ENCODE results near the gene HEATR5B.
"Not testable (repeated sequence)": the region's sequence is repeated elsewhere in the genome, so short reads cannot be mapped to it uniquely, and the experiment has no call there.

Gene HEATR5B

DNA sequence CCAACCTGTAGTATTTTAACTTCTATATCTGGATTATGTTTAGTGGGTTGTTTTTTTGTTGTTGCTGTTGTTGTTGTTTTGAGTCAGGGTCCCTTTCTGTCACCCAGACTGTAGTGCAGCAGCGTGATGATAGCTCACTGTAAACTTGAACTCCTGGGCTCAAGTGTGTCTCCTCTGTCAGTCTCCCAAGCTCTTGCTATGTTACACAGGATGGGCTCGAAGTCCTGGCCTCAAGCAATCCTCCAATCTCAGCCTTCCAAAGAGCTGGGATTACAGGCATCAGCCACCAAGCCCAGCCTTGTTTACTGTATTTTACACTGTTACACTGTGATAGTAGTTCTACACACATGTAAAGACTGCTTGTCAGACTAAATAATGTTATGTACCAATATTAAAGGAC, 108.1 kb downstream of the HEATR5B start:
- no peak for DNase-seq

DNA sequence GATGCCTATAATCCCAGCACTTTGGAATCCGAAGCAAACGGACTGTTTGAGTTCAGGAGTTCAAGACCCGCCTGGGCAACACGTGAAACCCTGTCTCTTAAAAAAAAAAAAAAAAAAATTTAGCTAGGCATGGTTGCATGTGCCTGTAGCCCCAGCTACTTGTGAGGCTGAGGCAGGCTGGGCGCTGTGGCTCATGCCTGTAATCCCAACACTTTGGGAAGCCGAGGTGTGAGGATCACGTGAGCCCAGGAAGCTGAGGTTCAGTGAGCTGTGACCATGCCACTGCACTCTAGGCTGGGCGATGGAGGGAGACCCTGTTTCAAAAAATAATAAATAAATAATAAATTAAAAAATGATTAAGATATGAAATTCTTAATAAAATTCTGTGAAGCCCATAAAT, 108.9 kb downstream of the HEATR5B start:
- DNase-seq, result no peak

DNA sequence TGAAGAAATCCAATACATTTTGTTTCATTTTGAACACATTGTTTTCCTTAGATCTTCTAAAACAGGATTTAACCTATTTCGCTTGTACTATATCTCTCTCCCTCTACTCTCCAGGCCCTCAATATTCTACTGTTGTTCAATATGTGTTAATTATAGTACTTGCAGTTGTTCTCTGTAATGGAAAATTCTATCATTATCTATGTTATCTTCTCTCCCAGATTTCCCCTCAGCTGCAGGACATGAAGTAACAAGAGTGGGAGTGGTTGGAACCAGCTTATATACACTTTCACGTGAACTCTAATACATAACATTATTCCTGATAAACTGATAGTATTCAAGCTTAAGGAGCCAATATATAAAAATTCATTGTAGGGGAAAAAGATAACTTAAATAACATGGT, 110.9 kb downstream of the HEATR5B start:
- no peak for DNase-seq

DNA sequence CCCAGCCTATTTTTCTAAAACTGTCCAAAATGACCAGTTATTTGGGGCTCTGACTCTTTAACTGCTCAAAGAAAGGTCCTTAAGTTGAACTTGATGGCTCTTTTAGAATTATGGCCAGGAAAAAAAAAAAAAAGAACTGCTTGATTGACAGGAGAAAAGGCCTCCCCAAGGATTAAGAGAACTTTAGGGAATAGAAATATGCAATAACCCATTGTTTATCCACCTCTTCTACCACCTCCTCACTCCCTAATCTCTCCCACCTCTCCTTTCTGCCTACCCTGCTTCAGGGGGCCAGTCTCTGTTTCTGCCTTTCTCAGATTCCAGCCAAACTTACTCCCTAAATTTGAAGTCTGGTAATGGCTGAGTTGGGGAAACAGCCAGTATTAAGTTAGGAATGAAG, 112.2 kb downstream of the HEATR5B start:
- DNase-seq, result no peak

DNA sequence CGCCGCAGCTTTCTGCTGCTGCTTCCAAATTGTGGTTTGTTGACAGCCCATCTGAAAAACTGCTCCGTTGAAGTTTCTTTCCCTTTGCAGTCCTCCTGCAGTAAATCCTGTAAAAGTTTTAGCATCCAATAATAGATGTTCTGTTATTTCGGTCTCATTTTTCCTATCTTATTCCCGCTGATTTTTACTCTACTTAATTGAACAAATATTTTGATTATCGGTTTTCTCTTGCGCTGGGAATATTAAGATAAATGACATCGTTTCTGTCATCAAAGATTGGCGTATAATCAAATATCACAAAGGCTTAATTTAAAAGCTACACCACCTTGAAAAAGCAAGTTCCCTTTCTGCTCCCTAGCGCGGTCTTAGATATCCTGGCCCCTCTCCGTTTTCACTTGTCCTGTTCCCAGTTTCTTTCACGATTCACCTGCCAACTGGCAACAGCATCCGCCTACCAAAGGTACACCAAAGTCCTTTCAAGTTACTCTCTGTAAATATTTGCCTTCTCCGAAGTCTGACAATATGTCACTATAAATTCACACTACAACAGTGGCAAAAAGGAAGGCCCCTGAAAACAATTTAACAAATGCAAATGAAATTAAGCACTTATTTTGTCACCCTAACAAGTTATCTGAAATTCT, 116.8 kb downstream of the HEATR5B start:
- no peak for DNase-seq

DNA sequence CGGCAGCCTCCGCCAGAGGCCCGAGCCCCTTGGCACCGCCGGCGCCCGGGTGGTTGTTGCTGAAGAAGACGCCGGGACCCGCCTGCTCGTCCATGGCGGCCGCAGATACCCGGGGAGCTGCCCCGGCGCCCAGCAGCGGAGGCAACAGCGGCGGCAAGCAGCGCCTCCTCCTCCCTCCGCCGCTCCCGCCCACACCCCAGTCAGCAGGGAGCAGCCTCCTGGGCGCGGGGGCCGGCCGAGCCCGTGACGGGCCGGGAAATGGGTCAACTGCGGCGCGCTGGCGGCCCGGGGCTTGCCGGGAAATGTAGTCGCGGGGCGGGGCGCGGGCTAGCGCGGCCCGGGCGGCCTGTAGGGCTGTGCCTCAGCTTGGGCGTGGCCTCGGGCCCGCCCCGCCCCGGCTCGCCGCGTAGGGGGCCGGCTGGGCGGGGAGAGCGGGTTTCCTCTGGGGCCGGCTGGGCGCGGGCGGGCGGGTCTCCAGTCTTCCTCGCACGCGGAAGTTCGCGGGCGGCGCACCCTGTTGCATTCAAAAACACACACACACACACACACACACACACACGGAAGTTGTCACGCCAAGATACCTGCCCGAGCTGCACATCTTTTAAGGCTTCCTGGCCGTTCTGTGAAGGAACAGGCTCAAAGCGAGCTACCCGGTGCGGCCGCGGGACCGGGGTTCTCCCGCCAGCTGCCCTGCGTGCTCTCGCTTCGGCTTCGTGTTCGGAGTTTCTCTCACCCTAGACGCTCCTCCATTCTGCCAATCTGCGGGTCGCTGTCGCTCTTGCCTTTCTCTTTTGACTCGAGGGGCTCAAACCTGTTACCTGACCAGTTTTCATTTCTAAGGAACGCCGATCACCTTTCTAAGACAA, 117.6 kb downstream of the HEATR5B start, which contains the start of gene STRN:
TSS of gene STRN (minus strand) at position 167 of the 866 bp plus-strand sequence. CDS start at position 94, 73 bp downstream.
- peak; percentile 78 for DNase-seq

DNA sequence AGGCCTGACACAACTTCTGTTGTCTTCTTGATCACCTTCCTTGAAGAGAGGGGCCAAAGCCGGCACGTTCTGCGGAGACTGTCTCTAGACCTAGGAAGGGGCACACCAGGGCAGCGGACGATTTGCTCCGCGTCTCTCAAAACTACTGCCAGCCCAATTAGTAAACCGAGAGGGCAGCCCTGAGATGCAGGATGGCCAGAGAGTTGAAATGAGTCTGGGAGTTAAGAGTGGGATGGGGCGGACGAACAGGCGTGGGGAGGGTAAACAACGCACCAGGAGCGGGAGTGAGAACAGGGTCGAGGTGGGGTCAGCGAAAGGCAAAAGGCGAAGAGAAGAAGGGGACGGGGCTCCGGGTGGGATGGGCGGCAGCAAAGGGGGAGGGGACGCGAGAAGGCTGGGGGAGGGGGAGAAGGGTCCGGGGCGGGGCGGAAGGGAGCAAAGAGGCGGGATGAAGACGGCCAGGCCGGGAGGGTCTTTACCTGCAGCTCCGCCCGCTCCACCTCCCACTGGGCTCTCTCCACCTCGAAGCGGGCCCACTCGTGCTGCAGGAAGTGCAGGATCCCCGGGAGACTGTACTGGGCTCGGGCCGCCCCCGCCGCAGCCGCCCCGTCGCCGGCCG, 118.3 kb downstream of the HEATR5B start:
- DNase-seq, result peak; percentile 14

DNA sequence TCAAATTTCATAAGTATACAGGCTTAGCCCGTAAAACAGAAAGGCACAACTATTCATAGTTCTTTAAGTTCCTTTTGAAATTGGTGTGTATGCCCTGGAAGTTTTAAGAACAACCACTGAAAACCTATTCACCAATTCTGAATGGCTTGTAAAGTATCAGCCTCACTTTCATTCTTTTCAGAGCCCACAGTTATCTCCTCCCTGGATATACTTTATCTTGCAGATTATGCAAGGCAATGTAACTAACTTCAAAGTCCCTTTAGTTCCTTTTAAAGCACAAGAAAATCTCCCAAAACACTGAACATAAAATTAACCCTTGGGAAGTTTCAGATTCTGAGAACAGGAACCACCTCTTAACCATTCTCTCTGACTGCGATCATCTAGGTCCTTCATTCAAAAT, 119.0 kb downstream of the HEATR5B start:
- DNase-seq, result no peak

DNA sequence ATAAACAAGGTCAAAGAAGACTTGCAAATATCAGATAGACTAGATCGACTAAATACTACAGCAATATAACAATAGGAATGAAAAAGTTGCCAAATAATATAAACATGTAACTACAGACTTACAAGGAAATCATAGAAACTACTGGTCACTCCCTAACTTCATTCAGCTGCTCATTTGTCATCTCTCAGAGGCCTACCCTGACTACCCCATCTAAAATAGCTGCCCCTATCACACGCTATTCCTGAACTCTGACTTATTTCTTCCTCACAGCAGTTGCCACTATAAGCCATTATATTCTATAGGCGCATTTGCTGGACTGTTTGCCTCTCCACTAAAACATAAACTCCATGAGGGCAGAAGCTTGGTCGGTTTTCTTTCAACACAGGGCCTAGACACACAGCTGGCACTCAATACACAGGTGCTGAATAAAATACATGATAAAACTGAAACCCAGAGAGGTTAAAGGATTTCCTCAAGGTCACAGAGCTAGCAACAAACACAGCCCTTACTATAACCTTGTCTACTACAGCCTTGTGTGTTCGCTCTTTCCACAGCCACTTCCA, 119.6 kb downstream of the HEATR5B start:
- DNase-seq, result no peak

DNA sequence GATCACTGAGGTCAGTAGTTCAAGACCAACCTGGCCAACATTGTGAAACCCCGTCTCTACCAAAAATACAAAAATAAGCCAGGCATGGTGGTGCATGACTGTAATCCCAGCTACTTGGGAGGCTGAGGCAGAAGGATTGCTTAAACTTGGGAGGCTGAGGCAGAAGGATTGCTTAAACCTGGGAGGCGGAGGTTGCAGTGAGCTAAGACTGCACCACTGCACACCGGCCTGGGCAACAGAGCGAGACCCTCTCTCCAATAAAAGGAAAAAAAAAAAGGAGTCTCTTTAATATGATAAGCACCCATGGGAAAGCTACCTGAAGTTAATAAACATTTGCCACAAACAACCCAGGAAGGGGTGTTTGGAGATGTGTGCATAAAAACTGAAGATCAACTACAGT, 120.4 kb downstream of the HEATR5B start:
- no peak for DNase-seq

DNA sequence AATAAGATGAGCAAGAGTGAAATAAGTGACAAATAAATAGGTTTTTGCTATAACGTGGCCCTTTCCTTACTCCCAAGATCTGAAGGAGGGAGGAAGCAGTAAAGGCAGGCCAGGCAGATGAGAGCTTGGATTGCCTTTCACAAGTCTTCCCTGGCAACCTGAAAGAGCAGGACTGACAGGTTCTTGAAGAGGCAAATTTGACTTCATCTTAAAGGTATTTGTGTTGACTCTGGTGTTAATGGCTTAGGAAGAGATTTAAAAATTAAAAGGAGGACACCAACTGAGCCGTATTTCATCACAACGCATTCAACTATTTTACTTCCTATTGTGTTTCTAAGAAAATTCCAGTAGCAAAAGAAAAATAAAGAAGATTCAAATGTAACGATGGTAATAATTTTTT, 121.1 kb downstream of the HEATR5B start:
- no peak for DNase-seq

DNA sequence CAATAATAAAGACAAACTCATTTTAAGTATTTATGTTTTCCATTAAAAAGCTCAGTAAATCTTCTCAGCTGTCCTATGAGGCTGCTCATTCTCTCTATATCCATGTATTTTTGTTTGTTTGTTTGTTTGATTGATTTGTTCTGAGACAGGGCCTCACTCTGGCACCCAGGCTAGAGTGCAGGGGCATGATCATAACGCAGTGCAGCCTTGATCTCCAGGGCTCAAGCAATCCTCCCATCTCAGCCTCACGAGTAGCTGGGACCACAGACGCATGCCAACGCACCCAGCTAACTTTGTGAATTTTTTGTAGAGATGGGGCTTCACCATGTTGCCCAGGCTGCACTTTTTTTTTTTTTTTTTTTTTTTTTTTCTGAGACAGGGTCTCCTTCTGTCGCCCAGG, 123.4 kb downstream of the HEATR5B start:
- DNase-seq, result no peak

DNA sequence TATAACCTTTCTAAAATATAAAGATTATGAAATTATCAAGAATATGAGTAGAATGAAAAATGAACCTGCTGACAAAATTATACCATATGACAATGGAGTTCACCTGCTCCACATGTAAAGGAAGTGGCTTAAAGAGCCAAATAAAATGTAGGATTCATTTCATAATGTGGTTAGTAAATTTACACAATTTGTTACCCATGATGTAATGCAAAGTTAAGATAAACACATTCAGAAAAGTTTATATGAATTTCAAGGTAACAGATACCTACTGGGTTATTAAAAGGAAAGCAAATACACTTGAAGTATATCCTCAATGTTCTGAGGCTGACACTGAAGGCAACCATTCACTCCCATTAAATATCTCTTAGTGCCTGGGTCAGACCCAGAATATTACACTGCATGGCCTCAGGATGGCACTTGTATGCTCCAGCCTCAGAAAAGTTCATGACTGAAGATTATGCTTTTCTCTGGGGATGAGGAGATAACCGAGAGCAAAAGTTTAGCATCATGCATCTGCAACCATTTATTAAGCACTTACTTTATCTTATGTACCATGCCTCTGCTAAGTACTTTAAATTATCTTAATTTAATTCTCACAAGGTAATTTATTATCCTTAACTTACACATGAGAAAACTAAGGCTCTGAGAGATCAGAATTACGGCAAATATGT, 124.0 kb downstream of the HEATR5B start:
- no peak for DNase-seq

DNA sequence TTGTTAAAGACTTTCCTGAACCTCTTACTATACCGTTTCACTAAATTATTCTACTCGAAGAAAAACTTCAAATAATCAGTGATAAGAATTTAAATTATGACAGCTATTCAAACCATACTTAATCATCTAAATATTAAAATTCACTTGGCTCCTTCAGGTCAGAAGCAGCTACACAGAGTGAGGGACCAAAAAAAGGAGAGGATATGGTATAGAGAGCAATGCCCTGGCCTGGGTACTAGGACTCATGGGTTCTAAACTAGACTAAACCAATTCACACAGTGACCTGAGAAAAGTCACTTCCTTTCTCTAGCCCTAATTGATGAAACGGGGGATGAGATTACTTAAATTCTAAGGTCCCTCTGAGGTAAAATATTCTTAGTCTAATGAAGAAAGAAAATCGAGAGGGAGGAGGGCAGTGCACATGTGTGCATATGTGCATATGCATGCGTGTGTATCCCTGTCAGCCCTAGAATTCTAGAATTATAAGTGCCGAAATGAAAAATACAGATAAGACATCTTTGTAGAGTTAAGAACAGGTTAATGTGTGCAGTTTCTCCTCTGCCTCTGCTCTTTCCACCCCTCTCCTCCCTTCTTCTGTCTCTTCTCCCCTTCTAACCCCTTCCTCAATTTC, 129.1 kb downstream of the HEATR5B start:
- DNase-seq, result no peak

DNA sequence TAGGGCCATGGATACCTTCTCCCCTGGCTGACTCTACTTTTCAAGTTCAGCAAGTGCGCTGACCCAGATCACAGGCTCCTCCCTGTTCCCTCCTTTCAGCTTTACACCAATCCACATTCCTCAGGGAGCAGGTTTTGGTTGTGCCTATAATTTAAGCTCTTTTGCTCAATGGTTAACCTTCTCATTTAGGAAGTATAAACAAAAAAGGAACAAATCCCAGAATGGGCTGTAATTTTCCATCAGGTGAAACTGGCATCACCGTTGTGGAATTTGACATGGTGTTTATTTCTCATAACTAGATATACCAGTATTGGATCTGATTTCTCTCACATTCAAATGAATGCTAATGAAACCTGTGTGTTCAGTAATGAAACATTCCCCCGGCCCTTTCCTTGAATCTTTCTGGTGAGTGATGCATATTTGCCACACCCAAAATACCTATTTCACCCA, 131.4 kb downstream of the HEATR5B start:
- no peak for DNase-seq

DNA sequence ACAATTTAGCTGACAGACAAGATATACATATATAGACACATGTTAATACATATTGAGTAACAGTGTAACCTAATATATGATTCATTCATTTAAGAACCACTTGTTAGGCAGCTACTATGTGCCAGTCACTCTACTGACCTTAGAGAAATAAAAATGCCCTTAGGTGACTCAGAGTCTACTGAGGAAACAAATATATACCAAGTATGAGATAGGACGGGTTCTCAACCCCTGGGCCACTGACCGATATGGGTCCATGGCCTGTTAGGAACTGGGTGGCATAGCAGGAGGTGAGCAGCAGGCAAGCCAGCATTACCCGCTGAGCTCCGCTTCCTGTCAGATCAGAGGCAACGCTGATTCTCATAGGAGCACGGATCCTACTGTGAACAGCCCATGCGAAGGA, 132.6 kb downstream of the HEATR5B start:
- no peak for DNase-seq

DNA sequence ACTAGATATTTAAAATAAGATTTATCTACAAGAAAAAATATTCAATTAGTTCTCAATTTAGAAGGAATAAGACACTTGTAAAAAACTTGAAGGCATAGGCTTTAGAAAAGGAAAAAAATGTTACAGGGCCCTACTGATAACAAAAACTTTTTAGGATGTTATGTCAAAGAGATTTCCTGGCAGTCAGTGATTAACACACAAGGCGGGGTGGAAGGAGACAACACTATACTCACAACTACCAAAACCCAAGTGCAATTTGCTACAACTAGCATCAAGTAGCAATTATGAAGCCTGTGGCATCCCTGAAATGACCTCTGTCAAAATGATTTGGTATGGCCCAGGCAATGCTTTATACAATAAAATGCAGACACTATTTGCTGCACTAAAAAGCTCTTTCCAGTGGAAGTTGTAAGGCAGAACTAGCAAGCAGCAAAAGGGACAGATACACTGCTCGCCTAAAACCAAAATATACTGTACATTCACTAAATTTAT, 133.1 kb downstream of the HEATR5B start:
- no peak for DNase-seq

DNA sequence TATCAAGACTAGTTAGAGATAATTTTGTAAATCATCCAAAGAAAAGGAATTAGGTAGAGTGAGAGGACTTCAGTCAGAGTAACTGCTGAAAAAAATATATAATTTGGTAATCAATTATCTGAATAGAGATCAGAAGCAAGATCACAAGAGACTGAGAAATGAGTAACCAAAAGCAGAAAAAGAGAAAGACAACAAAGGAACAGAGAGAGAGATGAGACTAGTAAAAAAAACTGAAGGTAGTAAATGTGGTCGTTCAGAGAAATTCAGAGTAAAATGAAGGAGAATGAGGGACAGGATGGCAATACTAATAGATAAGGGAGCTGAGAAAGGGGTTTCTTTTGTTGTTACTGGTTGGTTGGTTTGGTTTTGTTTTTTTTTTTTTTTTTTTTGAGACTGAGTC, 134.3 kb downstream of the HEATR5B start:
- DNase-seq, result no peak

DNA sequence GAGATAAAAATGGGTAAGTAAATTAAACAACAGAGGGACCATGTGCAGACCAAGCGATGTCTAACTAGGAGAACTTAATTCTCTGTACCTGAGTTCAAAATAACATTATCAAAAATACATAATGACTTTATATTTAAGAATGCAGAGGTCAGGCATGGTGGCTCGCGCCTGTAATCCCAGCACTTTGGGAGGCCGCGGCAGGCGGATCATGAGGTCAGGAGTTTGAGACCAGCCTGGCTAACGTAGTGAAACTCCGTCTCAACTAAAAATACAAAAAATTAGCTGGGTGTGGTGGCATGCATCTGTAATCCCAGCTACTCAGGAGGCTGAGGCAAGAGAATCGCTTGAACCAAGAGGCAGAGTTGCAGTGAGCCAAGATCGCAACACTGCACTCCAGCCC, 138.9 kb downstream of the HEATR5B start:
- DNase-seq, result not testable (repeated sequence)

DNA sequence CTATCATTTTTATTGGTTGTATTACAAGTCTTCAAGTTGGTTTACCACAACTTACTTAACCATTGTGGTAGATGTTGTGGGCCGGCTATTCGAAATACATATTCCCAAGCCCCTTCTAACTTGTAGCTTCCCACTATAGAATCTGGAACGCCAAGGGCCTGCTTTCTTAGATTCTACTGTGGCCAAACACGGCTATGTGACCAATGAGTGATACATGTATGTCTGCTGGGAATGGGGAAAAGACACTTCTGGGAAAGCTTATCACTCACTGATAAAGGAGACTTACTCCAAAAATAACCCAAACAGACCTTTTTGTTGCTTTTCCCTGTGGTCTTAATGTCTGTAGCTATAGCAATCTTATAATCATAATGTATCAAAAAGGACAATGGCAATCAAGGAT, 142.3 kb downstream of the HEATR5B start:
- DNase-seq, result no peak

DNA sequence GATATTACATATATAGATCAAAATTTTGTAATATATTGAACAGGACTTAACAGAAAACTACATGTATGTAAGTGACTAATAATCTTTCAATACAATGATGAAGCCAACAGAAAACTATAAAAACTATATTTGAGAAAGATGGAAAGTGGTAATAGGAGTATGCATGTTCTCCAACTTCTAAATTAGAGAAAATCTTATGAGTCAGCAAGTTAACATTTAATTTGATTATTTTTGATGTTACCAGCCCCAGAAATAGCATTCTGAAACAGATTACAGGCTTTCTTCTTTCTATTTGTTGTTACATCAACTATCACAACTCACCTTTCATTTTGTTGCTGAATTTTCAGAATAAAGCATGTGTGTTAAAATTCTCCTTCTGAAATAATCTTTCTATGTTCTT, 147.6 kb downstream of the HEATR5B start:
- DNase-seq, result not testable (repeated sequence)

DNA sequence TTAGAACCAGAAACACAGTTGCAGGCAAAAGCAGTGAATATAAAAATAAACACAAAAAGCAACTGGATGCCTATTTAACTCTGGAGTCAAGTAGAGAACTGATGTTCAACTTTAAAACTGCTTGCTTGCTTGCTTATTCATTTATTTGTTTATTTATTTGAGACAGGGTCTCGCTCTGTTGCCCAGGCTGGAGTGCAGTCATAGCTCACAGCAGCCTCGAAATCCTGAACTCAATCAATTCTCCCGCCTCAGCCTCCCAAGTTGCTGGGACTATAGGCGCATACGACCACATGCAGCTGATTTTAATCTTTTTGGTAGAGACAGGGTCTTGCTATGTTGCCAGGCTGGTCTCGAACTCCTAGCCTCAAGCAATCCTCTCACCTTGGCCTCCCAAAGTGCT, 152.5 kb downstream of the HEATR5B start:
- not testable (repeated sequence) for DNase-seq
